GM18502 (cell line): Measurements from ENCODE around the gene RDX.
"Not testable (repeated sequence)": the region's sequence is repeated elsewhere in the genome, so short reads cannot be mapped to it uniquely, and the experiment has no call there.

Experiments used
- ATAC-seq: cut with Tn5 transposase; IDR thresholded peaks from one replicate; pipeline ENCODE4 v1.9.1; 2021; ENCODE audit warnings: mild to moderate bottlenecking; ENCODE audit not compliant: unreplicated experiment, poor library complexity

The RDX gene

DNA sequence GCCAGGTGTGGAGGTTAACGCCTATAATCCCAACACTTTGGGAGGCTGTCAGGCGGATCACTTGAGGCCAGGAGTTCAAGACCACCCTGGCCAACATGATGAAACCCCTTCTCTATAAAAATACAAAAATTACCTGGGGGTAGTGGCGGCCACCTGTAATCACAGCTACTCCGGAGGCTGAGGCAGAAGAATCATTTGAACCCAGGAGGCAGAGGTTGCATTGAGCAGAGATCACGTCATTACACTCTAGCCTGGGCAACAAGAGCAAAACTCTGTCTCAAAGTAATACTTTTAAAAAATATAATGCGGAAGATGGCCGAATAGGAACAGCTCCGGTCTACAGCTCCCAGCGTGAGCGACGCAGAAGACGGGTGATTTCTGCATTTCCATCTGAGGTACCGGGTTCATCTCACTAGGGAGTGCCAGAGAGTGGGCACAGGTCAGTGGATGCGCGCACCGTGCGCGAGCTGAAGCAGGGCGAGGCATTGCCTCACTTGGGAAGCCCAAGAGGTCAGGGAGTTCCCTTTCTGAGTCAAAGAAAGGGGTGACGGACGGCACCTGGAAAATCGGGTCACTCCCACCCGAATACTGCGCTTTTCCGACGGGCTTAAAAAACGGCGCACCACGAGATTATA lies 87.6 kb downstream of the RDX start:
- ATAC-seq, result not testable (repeated sequence)

- no peak for ATAC-seq
These were observed 89.3 kb downstream of the RDX start for GRCh38 chr11:110207123-110207522.

DNA sequence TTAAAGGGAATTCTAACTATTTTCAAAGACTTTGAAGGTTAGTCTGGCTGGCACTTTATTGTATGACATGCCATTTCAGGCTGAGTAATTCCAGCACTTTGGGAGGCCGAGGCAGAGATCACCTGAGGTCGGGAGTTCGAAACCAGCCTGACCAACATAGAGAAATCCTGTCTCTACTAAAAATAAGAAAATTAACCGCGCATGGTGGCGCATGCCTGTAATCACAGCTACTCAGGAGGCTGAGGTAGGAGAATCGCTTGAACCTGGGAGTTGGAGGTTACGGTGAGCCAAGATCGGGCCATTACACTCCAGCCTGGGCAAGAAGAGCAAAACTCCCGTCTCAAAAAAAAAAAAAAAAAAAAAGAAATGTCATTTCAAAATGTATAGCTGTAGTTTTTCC lies 95.6 kb downstream of the RDX start:
- ATAC-seq, result no peak

- ATAC-seq, result no peak
These were observed 96.2 kb downstream of the RDX start for GRCh38 chr11:110200241-110200640.

DNA sequence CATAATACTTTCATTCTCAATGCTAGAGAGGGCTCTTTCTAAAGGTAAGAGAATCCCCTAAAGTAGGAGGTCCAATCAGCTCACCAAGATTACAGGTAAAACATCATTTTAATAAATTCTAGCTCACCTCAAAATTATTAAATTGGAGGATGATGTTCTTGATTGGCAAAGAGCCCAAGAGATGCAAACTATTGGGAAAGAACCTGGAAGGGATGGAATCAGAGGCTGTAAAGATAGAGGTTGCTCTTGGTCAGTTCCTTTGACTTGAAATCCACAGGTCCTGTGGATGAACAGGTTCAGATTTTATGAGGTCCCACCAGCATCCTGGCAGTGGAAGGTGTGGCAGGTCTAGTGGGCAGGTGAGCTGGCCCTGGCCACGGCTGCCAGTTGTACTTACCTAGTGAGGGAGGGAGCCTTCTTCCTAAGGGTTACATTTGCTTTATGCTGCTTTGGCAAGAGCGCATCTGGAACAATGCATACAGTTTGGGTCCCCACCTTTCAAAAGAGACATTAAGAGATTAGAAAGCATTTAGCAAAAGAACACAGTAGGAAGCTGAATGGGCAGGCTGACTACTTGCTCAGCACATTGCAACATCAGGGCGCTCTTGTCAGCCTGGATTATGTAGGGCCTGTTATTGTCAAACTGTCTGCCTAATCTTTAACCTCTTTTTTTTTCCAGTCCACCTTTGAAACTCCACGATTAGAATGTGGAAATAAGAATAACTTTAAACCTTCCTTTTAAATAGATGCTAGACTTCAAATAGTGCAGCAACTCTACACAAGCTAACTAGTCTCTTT lies 97.0 kb downstream of the RDX start:
- no peak for ATAC-seq

- ATAC-seq, result no peak
These were observed 98.2 kb downstream of the RDX start for GRCh38 chr11:110198031-110198729.

GRCh38 chr11:110196884-110197420 lies 99.5 kb downstream of the RDX start:
- no peak for ATAC-seq

DNA sequence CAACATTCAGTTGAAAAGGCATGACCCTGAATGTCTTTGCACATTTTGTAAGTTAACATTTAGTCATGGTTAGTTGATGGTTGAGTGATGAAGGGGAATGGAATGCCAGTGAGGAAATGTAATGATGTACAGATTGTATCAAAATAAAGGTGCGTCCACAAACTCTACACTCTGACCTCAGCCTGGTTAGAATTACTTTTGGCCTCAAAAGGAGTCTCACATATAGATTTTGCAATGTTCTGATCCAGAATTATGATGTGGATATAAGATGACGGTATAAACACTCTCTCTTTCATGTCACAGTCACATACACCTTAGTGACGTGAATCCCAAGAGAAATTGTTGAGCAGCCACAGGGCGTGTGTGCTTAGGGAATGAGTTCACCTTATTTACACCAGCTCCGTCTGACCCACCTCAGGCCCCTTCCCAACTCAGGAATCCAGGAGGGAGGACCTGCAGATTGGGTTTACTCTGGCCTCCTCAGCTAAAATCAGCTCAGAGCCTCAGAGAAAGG lies 100.1 kb downstream of the RDX start:
- no peak for ATAC-seq

DNA sequence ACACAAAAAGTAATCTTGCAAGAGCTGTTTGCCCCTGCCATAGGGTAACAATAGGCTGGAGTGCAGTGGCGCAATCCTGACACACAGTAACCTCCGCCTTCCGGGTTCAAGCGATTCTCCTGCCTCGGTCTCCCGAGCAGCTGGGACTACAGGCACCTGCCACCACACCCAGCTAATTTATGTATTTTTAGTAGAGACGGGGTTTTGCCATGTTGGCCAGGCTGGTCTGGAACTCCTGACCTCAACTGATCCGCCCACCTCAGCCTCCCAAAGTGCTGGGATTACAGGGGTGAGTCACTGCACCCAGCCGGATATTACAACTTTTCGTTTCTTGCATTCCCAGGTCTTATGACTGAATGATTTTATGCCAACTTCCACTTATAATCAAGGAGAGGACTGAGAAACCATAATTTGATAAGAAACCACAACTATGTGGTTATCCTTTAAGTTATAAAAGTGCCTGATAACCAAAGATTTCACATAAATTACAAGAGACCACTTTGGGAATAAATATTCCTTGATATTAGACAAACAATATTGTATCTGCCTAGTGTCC lies 102.1 kb downstream of the RDX start:
- not testable (repeated sequence) for ATAC-seq

GRCh38 chr11:110192604-110193282 lies 103.7 kb downstream of the RDX start:
- ATAC-seq, result peak; percentile 88

DNA sequence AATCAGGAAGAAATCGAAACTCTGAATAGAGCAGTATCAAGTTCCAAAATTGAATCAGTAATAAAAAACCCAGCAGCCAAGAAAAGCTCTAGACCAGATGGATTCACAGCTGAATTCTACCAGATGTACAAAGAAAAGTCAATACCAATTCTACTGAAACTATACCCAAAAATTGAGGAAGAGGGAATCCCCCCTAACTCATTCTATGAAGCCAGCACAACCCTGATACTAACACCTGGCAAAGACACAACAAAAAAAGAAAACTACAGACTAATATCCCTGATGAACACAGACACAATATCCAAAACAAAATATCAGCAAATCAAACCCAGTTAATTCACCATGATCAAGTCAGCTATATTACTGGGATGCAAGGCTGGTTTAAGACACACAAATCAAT lies 105.5 kb downstream of the RDX start:
- no peak for ATAC-seq

DNA sequence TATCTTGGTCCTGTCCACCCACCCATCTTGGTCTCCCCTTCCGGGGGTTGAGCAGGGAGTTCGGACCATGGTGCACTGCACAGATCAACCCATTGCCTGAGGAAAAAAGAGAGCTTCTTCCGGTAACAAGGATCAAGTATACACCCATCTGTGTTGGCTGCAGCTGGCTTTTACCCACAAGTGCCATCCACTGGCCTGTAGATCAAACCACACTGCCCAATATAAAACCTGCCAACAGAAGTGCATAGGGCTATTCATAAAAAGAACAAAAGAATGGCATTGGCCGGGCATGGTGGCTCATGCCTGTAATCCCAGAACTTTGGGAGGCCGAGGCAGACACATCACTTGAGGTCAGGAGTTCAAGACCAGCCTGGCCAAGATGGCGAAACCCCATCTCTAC lies 108.7 kb downstream of the RDX start:
- no peak for ATAC-seq

DNA sequence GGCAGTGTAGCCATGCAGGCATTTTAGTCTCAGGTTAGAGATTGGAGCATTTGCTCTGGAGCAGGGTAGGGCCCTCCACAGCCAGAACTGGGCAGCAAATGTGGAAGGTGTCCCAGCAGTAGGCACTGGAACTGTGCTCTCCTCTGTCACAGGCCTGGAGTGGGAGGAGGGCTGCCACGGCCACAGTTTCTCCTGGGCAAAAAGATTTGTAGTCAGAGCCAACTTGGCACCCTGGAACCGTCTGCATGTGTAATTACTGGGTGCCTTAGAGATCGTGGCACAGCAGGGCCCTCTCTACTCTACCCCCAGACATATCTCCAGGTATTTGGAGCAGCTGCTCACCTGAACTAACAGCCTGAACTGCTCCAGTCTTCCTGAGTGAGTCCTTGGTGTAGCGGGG lies 109.5 kb downstream of the RDX start:
- ATAC-seq, result no peak

- ATAC-seq, result no peak
These were observed 110.0 kb downstream of the RDX start for GRCh38 chr11:110186456-110186855.

- no peak for ATAC-seq
These were observed 110.8 kb downstream of the RDX start for GRCh38 chr11:110185599-110185998.

GRCh38 chr11:110185121-110185591 lies 111.3 kb downstream of the RDX start:
- ATAC-seq, result no peak

DNA sequence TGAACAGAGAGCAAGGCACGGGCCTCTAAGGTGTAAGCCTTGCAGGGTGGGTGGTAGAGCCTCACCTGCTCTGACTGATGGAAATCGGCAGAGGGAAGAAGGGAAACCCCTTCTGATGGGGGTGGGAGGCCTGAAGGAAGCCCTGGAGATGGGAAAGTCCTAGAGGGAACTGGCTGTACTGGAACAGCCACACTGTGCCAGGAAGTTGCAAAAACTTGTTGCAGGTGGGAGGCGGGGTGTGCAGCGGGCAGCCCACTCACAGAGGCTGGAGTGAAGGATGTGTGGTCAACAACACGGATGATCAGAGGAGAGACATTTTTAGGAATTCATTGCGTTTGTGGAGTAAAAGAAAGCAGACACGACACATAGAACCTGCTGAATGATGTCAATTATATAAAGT lies 112.0 kb downstream of the RDX start:
- no peak for ATAC-seq

GRCh38 chr11:110182886-110183285 lies 113.5 kb downstream of the RDX start:
- no peak for ATAC-seq

- no peak for ATAC-seq
These were observed 117.3 kb downstream of the RDX start for GRCh38 chr11:110179064-110179463.

DNA sequence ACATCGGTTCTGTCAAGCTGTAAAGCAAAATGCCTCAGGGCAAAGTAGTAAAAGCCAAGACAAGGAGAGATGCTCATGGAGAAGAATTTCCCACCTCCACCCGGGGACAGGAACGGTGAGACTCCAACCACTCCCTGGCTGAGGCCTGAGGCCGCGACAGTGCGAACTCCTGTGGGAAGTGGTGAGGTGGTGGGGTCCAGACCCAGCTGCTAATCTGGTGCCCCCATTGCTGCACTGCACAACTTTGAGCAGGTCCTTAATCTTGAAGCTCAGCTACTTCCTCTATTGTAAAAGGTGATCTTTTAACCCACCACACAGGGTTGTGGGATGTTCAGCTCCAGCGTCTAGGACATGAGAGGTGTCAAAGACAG lies 119.3 kb downstream of the RDX start:
- ATAC-seq, result no peak
